A549 (cell line): ENCODE results near the gene OXLD1. TPM values are rescaled to one million over a fixed set of nuclear protein-coding genes. Genes with fewer than 3 reads are reported as not detected.

Experiments used
- ATAC-seq, 2 experiments: fragments of 200-7000 bp in 1 of 2; fragments of >200 bp in 1 of 2; cut with Nextera tagmentation in 1 of 2; cut with Tn5 transposase in 1 of 2; 3 replicates each; pipeline versions ENCODE4 v1.8.0 to v1.9.1; 2018 to 2020; ENCODE audit warnings: mild to moderate bottlenecking in 1 of 2, moderate library complexity in 1 of 2
- CTCF ChIA-PET: fragments of 300-600 bp; sonication (Branson Sonifier 250); formaldehyde crosslinking; extraction: SDS; loops from one replicate; lab custom pipeline; 2021; ENCODE audit warnings: antibody characterized with exemption, inconsistent platforms; lab: Yijun Ruan, JAX
- POLR2A ChIA-PET: fragments of 350-600 bp; formaldehyde crosslinking; extraction: SDS; loops from one replicate; lab custom pipeline; 2021; ENCODE audit warnings: antibody characterized with exemption, inconsistent platforms; lab: Yijun Ruan, JAX
- DNase-seq, 2 experiments: peaks; one replicate each; pipeline versions ENCODE4 v3.0.0 to v3.0.0-alpha.2; 2011 to 2016; ENCODE audit warnings: low read depth in 1 of 2, low spot score in 1 of 2
- FAIRE-seq: peaks from 2 replicates; lab custom pipeline; 2011; peaks lifted over from hg19 to GRCh38; lab: Jason Lieb, UNC
- H3K27ac ChIP-seq, 2 experiments: fragments of >200 bp; sonication (Bioruptor Twin); formaldehyde crosslinking; 3 replicates each; pipeline ENCODE4 v1.5.1; 2016 to 2017
- H3K4me1 ChIP-seq: fragments of >200 bp; sonication (Bioruptor Twin); formaldehyde crosslinking; 3 replicates; pipeline ENCODE4 v1.6.1; 2016
- H3K4me2 ChIP-seq: fragments of >200 bp; sonication (Bioruptor Twin); formaldehyde crosslinking; 3 replicates; pipeline ENCODE4 v1.6.1; 2016
- H3K4me3 ChIP-seq: fragments of >200 bp; sonication (Bioruptor Twin); formaldehyde crosslinking; 3 replicates; pipeline ENCODE4 v1.5.1; 2016
- H3K9me3 ChIP-seq: fragments of >200 bp; sonication (Bioruptor Twin); formaldehyde crosslinking; 3 replicates; pipeline ENCODE4 v1.6.1; 2016
- BCL3 ChIP-seq: fragments of >200 bp; sonication (Bioruptor Twin); formaldehyde crosslinking; IDR thresholded peaks from 3 replicates; pipeline ENCODE4 v1.6.1; 2016
- CBX2 ChIP-seq: fragments of 200-600 bp; sonication (generic); IDR thresholded peaks from 2 replicates; pipeline ENCODE4 v1.6.1; 2016; ENCODE audit warnings: low read depth, mild to moderate bottlenecking, borderline replicate concordance
- CEBPB ChIP-seq, 2 experiments: fragments of >200 bp in 1 of 2; sonication (Bioruptor Twin) in 1 of 2; formaldehyde crosslinking in 1 of 2; IDR thresholded peaks; 2 replicates each; pipeline ENCODE4 v1.6.1; 2012 to 2016
- CHD2 ChIP-seq: fragments of 150-350 bp; IDR thresholded peaks from 2 replicates; pipeline ENCODE4 v1.6.1; 2014; ENCODE audit warnings: low read length; ENCODE audit not compliant: partially characterized antibody
- EHF ChIP-seq: fragments of 250-450 bp; sonication (Bioruptor Pico); IDR thresholded peaks from 2 replicates; pipeline ENCODE4 v1.5.0; 2020; ENCODE audit warnings: mild to moderate bottlenecking
- ELK1 ChIP-seq: fragments of 150-350 bp; IDR thresholded peaks from 2 replicates; pipeline ENCODE4 v1.6.1; 2014; ENCODE audit warnings: low read depth, mild to moderate bottlenecking, low read length
- FOSL2 ChIP-seq, 2 experiments: fragments of 450-650 bp in 1 of 2; fragments of >200 bp in 1 of 2; sonication (Bioruptor Twin) in 1 of 2; formaldehyde crosslinking; IDR thresholded peaks; 2 replicates each; pipeline versions ENCODE4 v1.5.0 to v1.6.1; 2016 to 2020; ENCODE audit warnings: mild to moderate bottlenecking in 1 of 2, moderate library complexity in 1 of 2
- HMGXB4 ChIP-seq: fragments of 250-450 bp; sonication (Bioruptor Pico); IDR thresholded peaks from 2 replicates; pipeline ENCODE4 v1.5.0; 2021; ENCODE audit warnings: mild to moderate bottlenecking, moderate library complexity, borderline replicate concordance
- JUN ChIP-seq, 2 experiments: fragments of >200 bp; sonication (Bioruptor Twin); formaldehyde crosslinking; IDR thresholded peaks; 2 replicates in 1 of 2; 3 replicates in 1 of 2; pipeline ENCODE4 v1.6.1; 2016 to 2017
- KDM5A ChIP-seq: fragments of 200-600 bp; sonication (generic); IDR thresholded peaks from 2 replicates; pipeline ENCODE4 v1.6.1; 2016; ENCODE audit warnings: antibody characterized with exemption, mild to moderate bottlenecking
- MAFK ChIP-seq: fragments of 450-650 bp; IDR thresholded peaks from 2 replicates; pipeline ENCODE4 v1.6.1; 2014; ENCODE audit not compliant: partially characterized antibody
- MAX ChIP-seq: IDR thresholded peaks from 2 replicates; pipeline ENCODE4 v1.6.1; 2012
- RAD21 ChIP-seq, 2 experiments: fragments of >200 bp in 1 of 2; sonication (Bioruptor Twin) in 1 of 2; formaldehyde crosslinking in 1 of 2; IDR thresholded peaks in 1 of 2; conservative IDR thresholded peaks in 1 of 2; 2 replicates in 1 of 2; 3 replicates in 1 of 2; pipeline ENCODE4 v1.6.1; 2012 to 2018; ENCODE audit warnings: inconsistent platforms in 1 of 2
- RFX5 ChIP-seq: fragments of 450-650 bp; IDR thresholded peaks from 2 replicates; pipeline ENCODE4 v1.7.1; 2014; ENCODE audit warnings: antibody characterized with exemption, mild to moderate bottlenecking, moderate library complexity
- WGBS: methylation state at CpG from one replicate; pipeline ENCODE4 v1.1.6; 2017; ENCODE audit errors: missing lambda C conversion rate; 5-methylcytosine and 5-hydroxymethylcytosine counted together
- polyA plus RNA-seq, 4 experiments: library from polyadenylated mRNA; depleted of rRNA in 3 of 4; stranded (reverse); fragments of >200 nt; fragmentation: RNase III in 1 of 4; extraction: RNeasy Plus Mini Kit Qiagen cat#74134 plus additional on column Dnase treatment in 1 of 4; gene quantifications; 2 replicates in 3 of 4; 3 replicates in 1 of 4; pipeline ENCODE4 v1.2.3, GENCODE V29; 2011 to 2017
- TF ChIP-seq, protein P1 (sequence below): fragments of >200 bp; sonication (Bioruptor Twin); formaldehyde crosslinking; IDR thresholded peaks from 2 replicates; pipeline ENCODE4 v1.6.1; 2016
- TF ChIP-seq, protein P2 (sequence below): fragments of >200 bp; sonication (Bioruptor Twin); formaldehyde crosslinking; IDR thresholded peaks from 3 replicates; pipeline ENCODE4 v1.5.1; 2016
- TF ChIP-seq, protein P3 (sequence below): fragments of 200-600 bp; sonication (generic); IDR thresholded peaks from 2 replicates; pipeline ENCODE4 v1.6.1; 2016; ENCODE audit warnings: antibody characterized with exemption, mild to moderate bottlenecking, moderate library complexity

Gene OXLD1
- polyA plus RNA-seq, 2 of the 4 experiments (the other 2 are of a cell fraction) = 38.7 to 47.1 TPM

- ATAC-seq = peak; percentile 78 to 84; a peak in 5 of 6 replicates
- CTCF ChIA-PET = interaction anchor here (2.2 kb wide), 1 partner anchor 34 kb away, joined by 10 read pairs; no protein-coding TSS in a partner anchor
- TF ChIP-seq FOSL2 (IDR thresholded peaks at IDR 0.05) = no peak
- 0 out of 2 replicates have a peak, but pooled peaks have one; percentile 42 for TF ChIP-seq FOSL2 (CRISPR knock-in tag; IDR thresholded peaks at IDR 0.05)
- no peak for TF ChIP-seq BCL3
- TF ChIP-seq RFX5 = peak; percentile 94
- no peak for TF ChIP-seq CBX2
- TF ChIP-seq RAD21 (conservative IDR thresholded peaks at IDR 0.05 in 1 of 2, IDR thresholded peaks at IDR 0.05 in 1 of 2) = no peak
- TF ChIP-seq MAFK = peak; percentile 3
- TF ChIP-seq ELK1 = no peak
- 0 out of 2 replicates have a peak, but pooled peaks have one; percentile 11 for TF ChIP-seq MAX
- TF ChIP-seq, all 56 proteins: peak for 4
- 4% methylated on average over 18 of the region's 18 CpGs for WGBS
- DNase-seq = no peak
- no peaks in the 10 kb centered on the region for H3K9me3 ChIP-seq
- H3K4me3 ChIP-seq = peak overlapping the region; percentile 79
- no peak for FAIRE-seq
- peaks cover 19% of the 10 kb centered on the region for H3K4me1 ChIP-seq
- H3K27ac ChIP-seq = peak overlapping the region; percentile 97
- H3K4me2 ChIP-seq = peak overlapping the region; percentile 88
- POLR2A ChIA-PET = interaction anchor here (0.6 to 1.7 kb wide), 5 partner anchors 16 to 327 kb away, joined by 3 to 8 read pairs (median 3); partner anchors contain the start of genes CCDC137 and OXLD1
These were observed 30.4 kb downstream of the OXLD1 start for GRCh38 chr17:81635973-81636504.

GRCh38 chr17:81635431-81635830, 31.0 kb downstream of the OXLD1 start:
- H3K9me3 ChIP-seq = no peaks in the 10 kb centered on the region
- H3K4me1 ChIP-seq = peaks cover 19% of the 10 kb centered on the region
- no peak for DNase-seq
- H3K4me3 ChIP-seq = peak overlapping the region; percentile 79
- WGBS = 70% methylated on average over 5 of the region's 5 CpGs
- ChIA-PET POLR2A (interaction anchor here (0.6 kb wide), 1 partner anchor 327 kb away, joined by 3 read pairs; no protein-coding TSS in a partner anchor), CTCF (interaction anchor here (1.0 to 2.2 kb wide), 2 partner anchors 20 to 34 kb away, joined by 4 to 10 read pairs; no protein-coding TSS in a partner anchor)
- ATAC-seq = peak in 1 of 2 experiments; percentile 14; a peak in 3 of 6 replicates
- peak overlapping the region; percentile 88 for H3K4me2 ChIP-seq
- no peak for TF ChIP-seq CHD2
- no peak for TF ChIP-seq KDM5A
- TF ChIP-seq FOSL2 (IDR thresholded peaks at IDR 0.05) = no peak
- peak; percentile 40; the same call in 1 of the 2 replicates for TF ChIP-seq FOSL2 (CRISPR knock-in tag; IDR thresholded peaks at IDR 0.05)
- TF ChIP-seq, protein P1, sequence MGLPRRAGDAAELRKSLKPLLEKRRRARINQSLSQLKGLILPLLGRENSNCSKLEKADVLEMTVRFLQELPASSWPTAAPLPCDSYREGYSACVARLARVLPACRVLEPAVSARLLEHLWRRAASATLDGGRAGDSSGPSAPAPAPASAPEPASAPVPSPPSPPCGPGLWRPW = no peak
- TF ChIP-seq, all 56 proteins: peak for 1
- FAIRE-seq = no peak
- peak overlapping the region; percentile 97; a peak in 5 of 6 replicates for H3K27ac ChIP-seq

- Histone ChIP-seq H3K4me1 (peaks cover 15% of the 10 kb centered on the region), H3K4me2 (no peak overlapping the region), H3K4me3 (no peak overlapping the region), H3K27ac (no peak overlapping the region), H3K9me3 (no peaks in the 10 kb centered on the region)
- POLR2A ChIA-PET = interaction anchor here (1.0 kb wide), 1 partner anchor 24 kb away, joined by 3 read pairs; no protein-coding TSS in a partner anchor
- 89% methylated on average over 7 of the region's 7 CpGs for WGBS
- DNase-seq (no peak), ATAC-seq (no peak), FAIRE-seq (no peak)
- CTCF ChIA-PET = interaction anchor here (0.8 to 4.6 kb wide), 7 partner anchors 11 to 74 kb away, joined by 3 to 20 read pairs (median 4); partner anchors contain the start of gene PDE6G
- TF ChIP-seq CEBPB (IDR thresholded peaks at IDR 0.05) (no peak), HMGXB4 (CRISPR knock-in tag) (no peak), ELK1 (no peak), JUN (IDR thresholded peaks at IDR 0.05) (no peak), EHF (CRISPR knock-in tag) (no peak)
- TF ChIP-seq, protein P2, sequence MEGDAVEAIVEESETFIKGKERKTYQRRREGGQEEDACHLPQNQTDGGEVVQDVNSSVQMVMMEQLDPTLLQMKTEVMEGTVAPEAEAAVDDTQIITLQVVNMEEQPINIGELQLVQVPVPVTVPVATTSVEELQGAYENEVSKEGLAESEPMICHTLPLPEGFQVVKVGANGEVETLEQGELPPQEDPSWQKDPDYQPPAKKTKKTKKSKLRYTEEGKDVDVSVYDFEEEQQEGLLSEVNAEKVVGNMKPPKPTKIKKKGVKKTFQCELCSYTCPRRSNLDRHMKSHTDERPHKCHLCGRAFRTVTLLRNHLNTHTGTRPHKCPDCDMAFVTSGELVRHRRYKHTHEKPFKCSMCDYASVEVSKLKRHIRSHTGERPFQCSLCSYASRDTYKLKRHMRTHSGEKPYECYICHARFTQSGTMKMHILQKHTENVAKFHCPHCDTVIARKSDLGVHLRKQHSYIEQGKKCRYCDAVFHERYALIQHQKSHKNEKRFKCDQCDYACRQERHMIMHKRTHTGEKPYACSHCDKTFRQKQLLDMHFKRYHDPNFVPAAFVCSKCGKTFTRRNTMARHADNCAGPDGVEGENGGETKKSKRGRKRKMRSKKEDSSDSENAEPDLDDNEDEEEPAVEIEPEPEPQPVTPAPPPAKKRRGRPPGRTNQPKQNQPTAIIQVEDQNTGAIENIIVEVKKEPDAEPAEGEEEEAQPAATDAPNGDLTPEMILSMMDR = no peak
- TF ChIP-seq, protein P3, sequence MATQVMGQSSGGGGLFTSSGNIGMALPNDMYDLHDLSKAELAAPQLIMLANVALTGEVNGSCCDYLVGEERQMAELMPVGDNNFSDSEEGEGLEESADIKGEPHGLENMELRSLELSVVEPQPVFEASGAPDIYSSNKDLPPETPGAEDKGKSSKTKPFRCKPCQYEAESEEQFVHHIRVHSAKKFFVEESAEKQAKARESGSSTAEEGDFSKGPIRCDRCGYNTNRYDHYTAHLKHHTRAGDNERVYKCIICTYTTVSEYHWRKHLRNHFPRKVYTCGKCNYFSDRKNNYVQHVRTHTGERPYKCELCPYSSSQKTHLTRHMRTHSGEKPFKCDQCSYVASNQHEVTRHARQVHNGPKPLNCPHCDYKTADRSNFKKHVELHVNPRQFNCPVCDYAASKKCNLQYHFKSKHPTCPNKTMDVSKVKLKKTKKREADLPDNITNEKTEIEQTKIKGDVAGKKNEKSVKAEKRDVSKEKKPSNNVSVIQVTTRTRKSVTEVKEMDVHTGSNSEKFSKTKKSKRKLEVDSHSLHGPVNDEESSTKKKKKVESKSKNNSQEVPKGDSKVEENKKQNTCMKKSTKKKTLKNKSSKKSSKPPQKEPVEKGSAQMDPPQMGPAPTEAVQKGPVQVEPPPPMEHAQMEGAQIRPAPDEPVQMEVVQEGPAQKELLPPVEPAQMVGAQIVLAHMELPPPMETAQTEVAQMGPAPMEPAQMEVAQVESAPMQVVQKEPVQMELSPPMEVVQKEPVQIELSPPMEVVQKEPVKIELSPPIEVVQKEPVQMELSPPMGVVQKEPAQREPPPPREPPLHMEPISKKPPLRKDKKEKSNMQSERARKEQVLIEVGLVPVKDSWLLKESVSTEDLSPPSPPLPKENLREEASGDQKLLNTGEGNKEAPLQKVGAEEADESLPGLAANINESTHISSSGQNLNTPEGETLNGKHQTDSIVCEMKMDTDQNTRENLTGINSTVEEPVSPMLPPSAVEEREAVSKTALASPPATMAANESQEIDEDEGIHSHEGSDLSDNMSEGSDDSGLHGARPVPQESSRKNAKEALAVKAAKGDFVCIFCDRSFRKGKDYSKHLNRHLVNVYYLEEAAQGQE = no peak
These were observed 34.9 kb downstream of the OXLD1 start for GRCh38 chr17:81631482-81631881.
